Thyroid gland (tissue), 4 donors: Measurements from ENCODE around the gene IPO8. TPM values are rescaled to one million over a fixed set of nuclear protein-coding genes. Genes with fewer than 3 reads are reported as not detected.

Experiments used
- DNase-seq, 2 donors: peaks; one replicate each; pipeline ENCODE4 v3.0.0-alpha.2; 2019
- H3K27ac ChIP-seq, 3 donors: fragments of 200-600 bp; sonication (generic); 1 replicate in 2 of 3; 2 replicates in 1 of 3; pipeline ENCODE4 v1.5.1; 2016 to 2019; ENCODE audit warnings: mild to moderate bottlenecking in 1 of 3, moderate library complexity in 1 of 3
- H3K27me3 ChIP-seq: fragments of 200-600 bp; sonication (generic); one replicate; pipeline ENCODE4 v1.5.1; 2019
- H3K36me3 ChIP-seq, 2 donors: fragments of 200-600 bp; sonication (generic); one replicate each; pipeline ENCODE4 v1.5.1; 2016 to 2019
- H3K4me1 ChIP-seq, 2 donors: fragments of 200-600 bp; sonication (generic); one replicate each; pipeline ENCODE4 v1.5.1; 2017 to 2019
- H3K4me3 ChIP-seq, 3 donors: fragments of 200-600 bp; sonication (generic); replicated peaks in 1 of 3; 1 replicate in 2 of 3; 2 replicates in 1 of 3; pipeline ENCODE4 v1.5.1; 2016; ENCODE audit warnings: mild to moderate bottlenecking in 1 of 3
- H3K9me3 ChIP-seq: fragments of 200-600 bp; sonication (generic); one replicate; pipeline ENCODE4 v1.5.1; 2017
- POLR2A ChIP-seq, 2 donors: fragments of 450-650 bp; IDR thresholded peaks; one replicate each; pipeline ENCODE4 v1.6.1; 2017; ENCODE audit warnings: antibody characterized with exemption in 2 of 2, mild to moderate bottlenecking in 2 of 2, moderate library complexity in 1 of 2
- WGBS, 2 donors: methylation state at CpG; one replicate each; pipeline ENCODE4 v1.1.5; 2017; 5-methylcytosine and 5-hydroxymethylcytosine counted together
- intact Hi-C: fragments of 100-400 bp; cut with DNase I; formaldehyde crosslinking; loops from one replicate; pipeline ENCODE4 v1.15.1; 2023
- total RNA-seq, 4 donors: library from RNA; depleted of rRNA; stranded (reverse); fragments of >200 nt; gene quantifications; one replicate each; pipeline ENCODE4 v1.2.3, GENCODE V29; 2016
- TF ChIP-seq, protein P1 (sequence below), 6 experiments: fragments of 200-600 bp in 3 of 6; fragments of 450-650 bp in 3 of 6; sonication (generic) in 3 of 6; IDR thresholded peaks; one replicate each; pipeline ENCODE4 v1.5.1; 2016 to 2019; ENCODE audit warnings: antibody characterized with exemption in 6 of 6, mild to moderate bottlenecking in 2 of 6, inconsistent platforms in 1 of 6, moderate library complexity in 1 of 6

IPO8 gene
- total RNA-seq, 4 donors from 2014 or later: 45.1 to 58.2 (median 51.3) TPM

DNA sequence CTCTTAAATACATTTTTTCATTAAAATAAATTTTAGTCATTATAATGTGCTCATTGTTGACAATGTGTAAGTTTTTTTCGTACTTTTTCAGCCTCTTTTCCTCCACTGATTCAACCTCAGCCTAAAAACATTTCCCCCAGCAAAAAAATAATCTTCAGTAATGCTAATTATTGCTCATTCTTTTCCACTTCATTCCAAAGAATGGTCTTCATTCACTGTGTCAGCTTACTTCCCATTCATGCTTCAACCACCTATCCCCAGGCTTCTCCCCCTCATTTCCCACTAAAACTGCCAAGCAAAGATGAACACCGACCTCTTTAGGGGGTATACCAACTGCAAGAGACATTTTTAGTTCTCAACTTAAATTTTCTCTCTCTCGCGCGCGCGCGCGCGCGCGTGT is 2.7 kb upstream of the IPO8 start:
- intact Hi-C loops: loop anchor here (10.0 kb wide), 1 partner anchor 56 kb away; the partner anchor contains the start of gene CAPRIN2
- Histone ChIP-seq H3K9me3 (no peaks in the 10 kb centered on the region), H3K4me3 (no peak overlapping the region), H3K27ac (no peak overlapping the region), H3K27me3 (no peaks in the 10 kb centered on the region), H3K36me3 (no peaks in the 10 kb centered on the region), H3K4me1 (peaks cover 15 to 16% of the 10 kb centered on the region in 2 donors)
- DNase-seq: no peak
- WGBS, 2 donors: 82 to 95% methylated on average over 12 of the region's 12 CpGs
- TF ChIP-seq, protein P1, sequence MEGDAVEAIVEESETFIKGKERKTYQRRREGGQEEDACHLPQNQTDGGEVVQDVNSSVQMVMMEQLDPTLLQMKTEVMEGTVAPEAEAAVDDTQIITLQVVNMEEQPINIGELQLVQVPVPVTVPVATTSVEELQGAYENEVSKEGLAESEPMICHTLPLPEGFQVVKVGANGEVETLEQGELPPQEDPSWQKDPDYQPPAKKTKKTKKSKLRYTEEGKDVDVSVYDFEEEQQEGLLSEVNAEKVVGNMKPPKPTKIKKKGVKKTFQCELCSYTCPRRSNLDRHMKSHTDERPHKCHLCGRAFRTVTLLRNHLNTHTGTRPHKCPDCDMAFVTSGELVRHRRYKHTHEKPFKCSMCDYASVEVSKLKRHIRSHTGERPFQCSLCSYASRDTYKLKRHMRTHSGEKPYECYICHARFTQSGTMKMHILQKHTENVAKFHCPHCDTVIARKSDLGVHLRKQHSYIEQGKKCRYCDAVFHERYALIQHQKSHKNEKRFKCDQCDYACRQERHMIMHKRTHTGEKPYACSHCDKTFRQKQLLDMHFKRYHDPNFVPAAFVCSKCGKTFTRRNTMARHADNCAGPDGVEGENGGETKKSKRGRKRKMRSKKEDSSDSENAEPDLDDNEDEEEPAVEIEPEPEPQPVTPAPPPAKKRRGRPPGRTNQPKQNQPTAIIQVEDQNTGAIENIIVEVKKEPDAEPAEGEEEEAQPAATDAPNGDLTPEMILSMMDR (IDR thresholded peaks at IDR 0.05): no peak
- no peak for TF ChIP-seq POLR2A (IDR thresholded peaks at IDR 0.05)

GRCh38 chr12:30696943-30697342 is 1.3 kb upstream of the IPO8 start:
- H3K4me1 ChIP-seq: peaks cover 15 to 19% of the 10 kb centered on the region in 2 donors
- intact Hi-C loops: loop anchor here (10.0 kb wide), 1 partner anchor 58 kb away; the partner anchor contains the start of gene CAPRIN2
- no peaks in the 10 kb centered on the region for H3K9me3 ChIP-seq
- 86 to 89% methylated on average over 7 of the region's 7 CpGs for WGBS, 2 donors
- H3K36me3 ChIP-seq: no peaks in the 10 kb centered on the region
- no peak overlapping the region for H3K4me3 ChIP-seq
- no peaks in the 10 kb centered on the region for H3K27me3 ChIP-seq
- DNase-seq: no peak
- no peak for TF ChIP-seq POLR2A (IDR thresholded peaks at IDR 0.05)
- TF ChIP-seq, protein P1 (IDR thresholded peaks at IDR 0.05): no peak
- no peak overlapping the region for H3K27ac ChIP-seq

DNA sequence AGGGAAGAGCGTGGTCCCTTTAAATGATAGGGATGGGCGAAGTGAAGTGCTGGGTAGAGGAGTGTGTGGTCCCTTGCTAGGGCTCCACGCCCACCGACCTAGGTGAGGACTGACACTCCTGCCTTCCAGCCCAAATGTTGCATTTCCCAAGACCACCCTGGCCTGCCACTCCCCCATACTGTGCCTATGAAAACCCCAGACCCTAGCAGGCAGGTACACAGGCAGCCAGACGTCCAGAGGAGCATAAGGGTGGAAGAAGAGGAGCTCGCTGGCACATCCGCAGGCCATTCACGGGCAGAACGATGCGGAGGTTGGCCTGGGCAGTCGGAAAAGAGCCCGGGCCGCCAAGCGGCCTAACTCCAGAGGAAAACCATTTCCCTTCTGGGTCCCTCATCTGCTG is 817 bp upstream of the IPO8 start:
- Histone ChIP-seq H3K36me3 (no peaks in the 10 kb centered on the region), H3K27me3 (no peaks in the 10 kb centered on the region), H3K4me3 (no peak overlapping the region), H3K9me3 (no peaks in the 10 kb centered on the region), H3K4me1 (peaks cover 15 to 19% of the 10 kb centered on the region in 2 donors), H3K27ac (no peak overlapping the region)
- WGBS, 2 donors: 84 to 86% methylated on average over 14 of the region's 14 CpGs
- peak in 1 of 2 donors; percentile 9 for DNase-seq
- intact Hi-C loops: loop anchor here (10.0 kb wide), 1 partner anchor 58 kb away; the partner anchor contains the start of gene CAPRIN2
- TF ChIP-seq, protein P1 (IDR thresholded peaks at IDR 0.05): no peak
- no peak for TF ChIP-seq POLR2A (IDR thresholded peaks at IDR 0.05)

- no peaks in the 10 kb centered on the region for H3K27me3 ChIP-seq
- DNase-seq: no peak
- H3K36me3 ChIP-seq: no peaks in the 10 kb centered on the region
- TF ChIP-seq, protein P1 (IDR thresholded peaks at IDR 0.05): no peak
- no peak for TF ChIP-seq POLR2A (IDR thresholded peaks at IDR 0.05)
- H3K9me3 ChIP-seq: no peaks in the 10 kb centered on the region
- intact Hi-C loops: loop anchor here (10.0 kb wide), 1 partner anchor 59 kb away; the partner anchor contains the start of gene CAPRIN2
- H3K27ac ChIP-seq: peak overlapping the region; percentile 85 to 86 (median 85)
- WGBS, 2 donors: 11 to 16% methylated on average over 6 of the region's 6 CpGs
- peak overlapping the region; percentile 78 to 98 (median 91) for H3K4me3 ChIP-seq
- peaks cover 15 to 19% of the 10 kb centered on the region in 2 donors for H3K4me1 ChIP-seq
Measured at GRCh38 chr12:30696103-30696408, 387 bp upstream of the IPO8 start.

GRCh38 chr12:30694412-30695198 is 1.1 kb downstream of the IPO8 start:
- peak overlapping the region; percentile 78 to 98 (median 91) for H3K4me3 ChIP-seq
- intact Hi-C loops: loop anchor here (10.0 kb wide), 1 partner anchor 60 kb away; the partner anchor contains the start of gene CAPRIN2
- H3K9me3 ChIP-seq: no peaks in the 10 kb centered on the region
- H3K27me3 ChIP-seq: no peaks in the 10 kb centered on the region
- peak overlapping the region; percentile 85 to 86 (median 85) for H3K27ac ChIP-seq
- 6 to 7% methylated on average over 16 of the region's 16 CpGs for WGBS, 2 donors
- DNase-seq: peak; percentile 63 to 69
- peaks cover 15 to 19% of the 10 kb centered on the region in 2 donors for H3K4me1 ChIP-seq
- H3K36me3 ChIP-seq: no peaks in the 10 kb centered on the region
- TF ChIP-seq POLR2A (IDR thresholded peaks at IDR 0.05): no peak
- TF ChIP-seq, protein P1 (IDR thresholded peaks at IDR 0.05): no peak
